RWPE2 (cell line): Measurements from ENCODE around the gene IRS2.

Experiments used
- ATAC-seq: fragments of 200-7000 bp; cut with Tn5 transposase; 3 replicates; pipeline ENCODE4 v1.9.1; 2021; ENCODE audit warnings: low read depth
- DNase-seq: peaks from one replicate; pipeline ENCODE4 v3.0.0-alpha.2; 2020; ENCODE audit warnings: low spot score
- H3K27ac ChIP-seq: fragments of 450-650 bp; 2 replicates; pipeline ENCODE4 v1.5.1; 2017; ENCODE audit warnings: mild to moderate bottlenecking; ENCODE audit not compliant: poor library complexity, severe bottlenecking
- H3K27me3 ChIP-seq: fragments of 250-450 bp; sonication (Bioruptor Pico); 2 replicates; pipeline ENCODE4 v1.5.1; 2021; ENCODE audit warnings: mild to moderate bottlenecking, moderate library complexity; ENCODE audit not compliant: insufficient read depth, poor library complexity, severe bottlenecking
- H3K36me3 ChIP-seq: fragments of 250-450 bp; sonication (Bioruptor Pico); 2 replicates; pipeline ENCODE4 v1.5.1; 2020; ENCODE audit warnings: low read depth, mild to moderate bottlenecking, moderate library complexity
- H3K4me1 ChIP-seq: fragments of 250-450 bp; sonication (Bioruptor Pico); 2 replicates; pipeline ENCODE4 v1.5.1; 2021; ENCODE audit warnings: mild to moderate bottlenecking, moderate library complexity; ENCODE audit not compliant: insufficient read depth, poor library complexity, severe bottlenecking
- H3K4me3 ChIP-seq: fragments of 250-450 bp; sonication (Bioruptor Pico); 2 replicates; pipeline ENCODE4 v1.5.1; 2021; ENCODE audit warnings: mild to moderate bottlenecking, moderate library complexity; ENCODE audit not compliant: severe bottlenecking
- H3K9me3 ChIP-seq: fragments of 250-450 bp; sonication (Bioruptor Pico); 2 replicates; pipeline ENCODE4 v1.5.1; 2021; ENCODE audit warnings: mild to moderate bottlenecking, moderate library complexity; ENCODE audit not compliant: severe bottlenecking
- TF ChIP-seq, protein P1 (sequence below): fragments of 450-650 bp; IDR thresholded peaks from one replicate; pipeline ENCODE4 v1.5.1; 2017; ENCODE audit warnings: mild to moderate bottlenecking, moderate library complexity; ENCODE audit not compliant: poor library complexity, severe bottlenecking

The IRS2 gene

DNA sequence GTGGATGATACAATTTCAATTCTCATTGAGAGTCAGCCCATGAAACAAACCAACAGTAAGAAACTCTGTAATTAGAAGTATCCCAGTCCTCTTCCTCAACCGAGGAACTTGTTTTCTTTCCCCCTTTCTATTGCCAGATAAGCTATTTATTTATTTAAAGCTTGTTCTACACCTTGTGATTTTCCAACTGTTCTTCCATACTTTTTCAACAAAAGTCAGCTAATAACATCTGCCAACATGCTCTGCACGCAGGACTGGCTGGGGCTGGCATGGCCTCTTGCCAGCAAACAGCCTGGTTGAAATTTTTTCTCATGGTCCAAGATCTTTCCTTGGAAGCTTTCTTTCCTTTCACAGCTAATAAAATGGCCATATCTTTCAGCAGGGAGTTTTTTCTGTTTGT lies 2.9 kb upstream of the IRS2 start:
- TF ChIP-seq, protein P1, sequence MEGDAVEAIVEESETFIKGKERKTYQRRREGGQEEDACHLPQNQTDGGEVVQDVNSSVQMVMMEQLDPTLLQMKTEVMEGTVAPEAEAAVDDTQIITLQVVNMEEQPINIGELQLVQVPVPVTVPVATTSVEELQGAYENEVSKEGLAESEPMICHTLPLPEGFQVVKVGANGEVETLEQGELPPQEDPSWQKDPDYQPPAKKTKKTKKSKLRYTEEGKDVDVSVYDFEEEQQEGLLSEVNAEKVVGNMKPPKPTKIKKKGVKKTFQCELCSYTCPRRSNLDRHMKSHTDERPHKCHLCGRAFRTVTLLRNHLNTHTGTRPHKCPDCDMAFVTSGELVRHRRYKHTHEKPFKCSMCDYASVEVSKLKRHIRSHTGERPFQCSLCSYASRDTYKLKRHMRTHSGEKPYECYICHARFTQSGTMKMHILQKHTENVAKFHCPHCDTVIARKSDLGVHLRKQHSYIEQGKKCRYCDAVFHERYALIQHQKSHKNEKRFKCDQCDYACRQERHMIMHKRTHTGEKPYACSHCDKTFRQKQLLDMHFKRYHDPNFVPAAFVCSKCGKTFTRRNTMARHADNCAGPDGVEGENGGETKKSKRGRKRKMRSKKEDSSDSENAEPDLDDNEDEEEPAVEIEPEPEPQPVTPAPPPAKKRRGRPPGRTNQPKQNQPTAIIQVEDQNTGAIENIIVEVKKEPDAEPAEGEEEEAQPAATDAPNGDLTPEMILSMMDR, result no peak
- ATAC-seq, result no peak
- H3K4me1 ChIP-seq, result peaks cover 34% of the 10 kb centered on the region
- peaks cover 1% of the 10 kb centered on the region for H3K36me3 ChIP-seq
- peak overlapping the region; percentile 87 for H3K27ac ChIP-seq
- H3K9me3 ChIP-seq, result no peaks in the 10 kb centered on the region
- no peaks in the 10 kb centered on the region for H3K27me3 ChIP-seq
- no peak for DNase-seq
- peak overlapping the region; percentile 90 for H3K4me3 ChIP-seq

DNA sequence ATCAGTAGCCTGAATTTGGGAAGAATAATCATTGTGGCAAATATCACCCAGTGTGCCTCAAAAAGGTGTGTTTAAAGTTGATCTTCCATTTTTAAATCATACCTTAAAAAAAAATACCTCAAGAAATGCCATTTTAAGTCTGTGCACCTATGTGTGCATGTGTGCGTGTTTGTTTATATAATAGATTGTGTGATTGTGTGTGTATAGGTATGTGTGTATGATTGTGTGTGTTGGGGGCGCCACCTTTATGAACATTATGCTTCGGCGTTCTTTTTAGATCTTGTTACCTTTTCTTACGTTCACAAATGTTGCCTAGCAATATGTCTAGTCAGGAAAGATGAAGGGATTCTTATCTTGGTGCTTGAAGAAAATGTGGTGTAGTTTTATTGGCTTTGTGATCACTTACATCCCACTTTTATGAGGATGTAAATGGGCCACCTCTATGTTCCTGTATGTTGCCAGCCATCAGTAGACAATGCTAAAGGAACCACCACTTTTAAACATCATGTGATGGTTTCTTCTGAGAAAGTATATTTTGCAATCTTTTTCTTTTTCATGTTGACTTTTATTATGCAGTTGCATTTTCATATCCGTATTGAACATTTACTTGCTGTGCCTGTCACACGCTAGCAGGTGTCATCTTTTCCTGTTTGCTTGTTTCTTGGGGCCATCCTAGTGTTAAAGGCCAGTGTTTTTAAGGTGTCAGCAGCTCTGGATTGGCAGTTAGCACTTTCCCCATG lies 2.2 kb upstream of the IRS2 start:
- Histone ChIP-seq H3K27ac (peak overlapping the region; percentile 87), H3K36me3 (peaks cover 8% of the 10 kb centered on the region), H3K9me3 (no peaks in the 10 kb centered on the region), H3K4me1 (peaks cover 34% of the 10 kb centered on the region), H3K4me3 (peak overlapping the region; percentile 90), H3K27me3 (no peaks in the 10 kb centered on the region)
- TF ChIP-seq, protein P1, result no peak
- DNase-seq, result no peak
- ATAC-seq, result no peak

DNA sequence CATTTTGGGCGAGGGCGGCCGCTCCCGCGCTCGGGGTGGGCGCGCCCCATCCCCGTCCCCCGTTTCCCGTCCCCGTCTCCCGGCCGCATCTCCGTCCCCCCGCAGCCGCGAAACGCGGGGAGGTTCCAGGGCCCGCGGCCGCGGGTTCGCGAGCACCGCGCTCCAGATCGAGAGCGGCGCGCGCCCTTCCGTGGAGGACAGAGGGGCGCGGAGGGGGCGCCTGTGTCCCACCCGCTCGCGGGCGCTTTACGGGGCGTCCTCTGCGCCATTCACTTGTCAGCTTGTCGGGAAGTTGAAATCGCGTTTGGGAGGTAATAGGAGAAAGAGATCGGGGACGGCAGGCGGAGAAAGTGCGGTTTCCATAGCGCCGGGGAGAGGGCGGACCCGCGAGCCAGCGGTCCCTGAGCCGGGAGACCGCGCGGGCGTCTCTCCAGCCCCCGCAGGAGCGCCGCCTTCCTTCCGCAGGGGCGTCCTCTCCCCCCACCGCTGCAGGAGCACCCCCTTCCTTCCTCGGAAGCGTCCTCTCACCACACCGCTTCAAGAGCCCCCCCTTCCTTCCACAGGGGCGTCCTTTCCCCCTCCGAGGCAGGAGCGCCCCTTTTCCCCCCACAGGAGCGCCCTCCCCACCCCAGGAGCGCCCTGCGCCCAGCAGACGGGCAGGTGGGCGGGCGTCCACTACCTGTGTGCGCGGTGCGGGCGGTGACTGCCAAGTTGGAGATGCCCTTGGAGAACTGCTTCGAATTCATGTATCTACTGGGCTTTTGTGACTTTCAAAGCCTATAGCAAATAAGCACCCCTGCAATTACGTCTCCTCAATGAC lies 962 bp upstream of the IRS2 start:
- Histone ChIP-seq H3K27ac (peak overlapping the region; percentile 87), H3K27me3 (no peaks in the 10 kb centered on the region), H3K4me3 (peak overlapping the region; percentile 90), H3K4me1 (peaks cover 34% of the 10 kb centered on the region), H3K36me3 (peaks cover 13% of the 10 kb centered on the region), H3K9me3 (no peaks in the 10 kb centered on the region)
- ATAC-seq, result peak; percentile 15
- DNase-seq, result no peak
- TF ChIP-seq, protein P1, result peak; percentile 12

DNA sequence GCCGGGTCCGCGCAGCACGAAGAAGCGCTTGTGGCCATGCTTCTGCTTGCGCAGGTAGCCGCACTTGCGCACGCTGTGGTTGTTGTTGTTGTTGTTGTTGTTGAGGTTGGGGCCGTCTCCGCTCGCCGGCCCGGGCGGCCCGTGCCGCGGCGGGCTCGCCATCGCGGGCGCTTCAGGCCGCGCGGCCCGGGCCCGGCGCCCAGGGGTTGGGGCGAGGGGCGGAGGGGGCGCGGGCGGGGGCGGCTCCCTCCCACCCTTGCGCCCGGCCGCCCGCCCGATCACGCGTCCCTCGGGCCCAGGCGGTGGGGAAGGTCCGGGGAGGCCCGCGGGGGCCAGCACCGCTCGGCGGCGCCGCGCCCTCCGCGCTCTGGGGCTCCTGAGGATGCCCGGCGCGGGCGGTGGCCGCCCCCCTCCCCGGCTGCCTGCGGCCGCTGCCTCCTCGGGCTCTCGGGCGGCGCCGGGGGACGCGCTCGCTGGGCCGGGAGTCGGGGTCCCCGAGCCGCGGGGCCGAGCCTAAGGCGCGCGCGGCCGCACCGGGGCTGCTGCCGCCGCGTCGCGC lies 412 bp downstream of the IRS2 start:
- TF ChIP-seq, protein P1, result no peak
- Histone ChIP-seq H3K4me3 (peak overlapping the region; percentile 90), H3K36me3 (peaks cover 27% of the 10 kb centered on the region), H3K9me3 (no peaks in the 10 kb centered on the region), H3K4me1 (peaks cover 29% of the 10 kb centered on the region), H3K27me3 (no peaks in the 10 kb centered on the region), H3K27ac (peak overlapping the region; percentile 87)
- DNase-seq (no peak), ATAC-seq (no peak)
